GM12878 (cell line): ENCODE measurements around the gene CYP8B1.

Source experiments
- CTCF ChIP-seq, 3 experiments: IDR thresholded peaks in 2 of 3; conservative IDR thresholded peaks in 1 of 3; 2 replicates each; pipeline ENCODE4 v1.5.1; 2011; ENCODE audit warnings: low read depth in 3 of 3, low read length in 3 of 3, mild to moderate bottlenecking in 3 of 3, control low read depth in 2 of 3, moderate library complexity in 2 of 3, inconsistent platforms in 1 of 3, mixed read lengths in 1 of 3; ENCODE audit not compliant: control insufficient read depth in 2 of 3, insufficient read depth in 1 of 3; ENCODE audit errors: extremely low read depth in 1 of 3
- FOXK2 ChIP-seq: fragments of 450-650 bp; IDR thresholded peaks from 2 replicates; pipeline ENCODE4 v1.6.1; 2017; ENCODE audit warnings: mild to moderate bottlenecking, moderate library complexity
- RAD21 ChIP-seq: IDR thresholded peaks from 2 replicates; pipeline ENCODE4 v1.6.1; 2011; ENCODE audit warnings: mild to moderate bottlenecking, low read depth, low read length, moderate library complexity; ENCODE audit not compliant: insufficient read depth
- SIX5 ChIP-seq: IDR thresholded peaks from 2 replicates; pipeline ENCODE4 v1.6.1; 2011; ENCODE audit warnings: mild to moderate bottlenecking, low read depth, low read length, moderate library complexity; ENCODE audit not compliant: severe bottlenecking
- YY1 ChIP-seq: IDR thresholded peaks from 2 replicates; pipeline ENCODE4 v1.6.1; 2011; ENCODE audit warnings: low read depth, mild to moderate bottlenecking, low read length

GRCh38 chr3:42826141-42826540 lies 49.5 kb downstream of the CYP8B1 start:
- TF ChIP-seq CTCF (IDR thresholded peaks at IDR 0.05 in 2 of 3, conservative IDR thresholded peaks at IDR 0.05 in 1 of 3; ENCODE audit: control insufficient read depth in 2 of 3, extremely low read depth in 1 of 3, insufficient read depth in 1 of 3, low read depth in 3 of 3, low read length in 3 of 3) (no peak), FOXK2 (no peak), YY1 (no peak), RAD21 (no peak), SIX5 (no peak)
